HepG2 (cell line): Measurements from ENCODE around the gene PRSS23. TPM values are rescaled to one million over a fixed set of nuclear protein-coding genes. Genes with fewer than 3 reads are reported as not detected.
"Not testable (repeated sequence)": the region's sequence is repeated elsewhere in the genome, so short reads cannot be mapped to it uniquely, and the experiment has no call there.

Experiments
- ATAC-seq: fragments of 200-7000 bp; cut with Tn5 transposase; 3 replicates; pipeline ENCODE4 v1.9.1; 2020; ENCODE audit warnings: mild to moderate bottlenecking, moderate library complexity
- BruUV-seq: library from RNA; stranded (reverse); fragments of 400-500 nt; replicated peaks from 2 replicates; lab custom pipeline; 2021; lab: Mats Ljungman, UMichigan
- CTCF ChIA-PET: fragments of 300-600 bp; formaldehyde crosslinking; extraction: SDS; loops from one replicate; lab custom pipeline; 2021; ENCODE audit warnings: low total read pairs, inconsistent platforms, low intra/inter-chr PET ratio; lab: Yijun Ruan, JAX
- POLR2A ChIA-PET: fragments of 350-600 bp; sonication (Branson Sonifier 250); formaldehyde crosslinking; loops from one replicate; lab custom pipeline; 2020; ENCODE audit warnings: antibody characterized with exemption, inconsistent platforms; lab: Yijun Ruan, JAX
- DNase-seq: peaks from one replicate; pipeline ENCODE4 v3.0.0-alpha.2; 2015; ENCODE audit warnings: low spot score
- FAIRE-seq: peaks from 3 replicates; lab custom pipeline; 2011; peaks lifted over from hg19 to GRCh38; lab: Jason Lieb, UNC
- H2AFZ ChIP-seq: one replicate; pipeline ENCODE4 v1.6.1; 2011; ENCODE audit warnings: low read length, inconsistent platforms
- H3K27ac ChIP-seq: fragments of 300-600 bp; 3 replicates; pipeline ENCODE4 v1.8.0; 2011; ENCODE audit warnings: mixed run types, mild to moderate bottlenecking, mixed read lengths, low read length, inconsistent platforms; ENCODE audit not compliant: insufficient read depth; ENCODE audit errors: extremely low read length
- H3K27me3 ChIP-seq, 2 experiments: fragments of 200-600 bp in 1 of 2; 2 replicates in 1 of 2; 3 replicates in 1 of 2; pipeline versions ENCODE4 v1.6.0 to v1.8.0; 2011; ENCODE audit warnings: low read length in 2 of 2, mild to moderate bottlenecking in 2 of 2, moderate library complexity in 2 of 2, inconsistent platforms in 1 of 2; ENCODE audit not compliant: insufficient read depth in 2 of 2, control insufficient read depth in 1 of 2
- H3K36me3 ChIP-seq, 2 experiments: fragments of 200-600 bp in 1 of 2; replicated peaks in 1 of 2; 2 replicates in 1 of 2; 3 replicates in 1 of 2; pipeline versions ENCODE4 v1.5.1 to v1.8.0; 2011; ENCODE audit warnings: low read length in 2 of 2, inconsistent platforms in 1 of 2; ENCODE audit not compliant: insufficient read depth in 2 of 2, control insufficient read depth in 1 of 2
- H3K4me1 ChIP-seq: 2 replicates; pipeline ENCODE4 v1.5.1; 2012; ENCODE audit warnings: low read length, inconsistent platforms; ENCODE audit not compliant: insufficient read depth
- H3K4me2 ChIP-seq: 2 replicates; pipeline ENCODE4 v1.6.0; 2011; ENCODE audit warnings: low read depth, low read length, inconsistent platforms
- H3K4me3 ChIP-seq, 3 experiments: fragments of 200-600 bp in 1 of 3; sonication (generic), shearing (Covaris generic) in 1 of 3; replicated peaks in 1 of 3; 2 replicates each; pipeline ENCODE4 v1.5.1; 2011 to 2016; ENCODE audit warnings: low read length in 3 of 3, inconsistent platforms in 2 of 3, low read depth in 2 of 3, mild to moderate bottlenecking in 2 of 3, control low read depth in 1 of 3, mixed read lengths in 1 of 3; ENCODE audit not compliant: insufficient read depth in 1 of 3
- H3K79me2 ChIP-seq: one replicate; pipeline ENCODE4 v1.6.1; 2011; ENCODE audit warnings: low read length, inconsistent platforms; ENCODE audit not compliant: insufficient read depth
- H3K9ac ChIP-seq: 2 replicates; pipeline ENCODE4 v1.6.0; 2011; ENCODE audit warnings: mild to moderate bottlenecking, low read depth, low read length, inconsistent platforms; ENCODE audit not compliant: insufficient read depth
- H3K9me3 ChIP-seq: 2 replicates; pipeline ENCODE4 v1.5.1; 2012; ENCODE audit warnings: mild to moderate bottlenecking, low read length
- H4K20me1 ChIP-seq: 2 replicates; pipeline ENCODE4 v1.6.0; 2011; ENCODE audit warnings: inconsistent platforms, mild to moderate bottlenecking, low read length, moderate library complexity; ENCODE audit not compliant: insufficient read depth
- CHD4 ChIP-seq: fragments of 200-600 bp; sonication (generic); IDR thresholded peaks from 2 replicates; pipeline ENCODE4 v1.7.0; 2017; ENCODE audit warnings: mild to moderate bottlenecking, low read length, borderline replicate concordance
- NFKBIZ ChIP-seq: IDR thresholded peaks from 2 replicates; pipeline ENCODE4 v1.6.1; 2018; ENCODE audit warnings: missing genetic modification reagents, missing compliant biosample characterization
- SP2 ChIP-seq: sonication (generic); formaldehyde crosslinking; IDR thresholded peaks from 2 replicates; pipeline ENCODE4 v1.5.1; 2020; ENCODE audit warnings: mild to moderate bottlenecking, missing genetic modification reagents
- ZNF501 ChIP-seq: sonication (generic); formaldehyde crosslinking; IDR thresholded peaks from 2 replicates; pipeline ENCODE4 v1.5.1; 2020; ENCODE audit warnings: mild to moderate bottlenecking, moderate library complexity, missing genetic modification reagents
- ZNF775 ChIP-seq: sonication (generic); formaldehyde crosslinking; IDR thresholded peaks from 2 replicates; pipeline ENCODE4 v1.4.0; 2020; ENCODE audit warnings: missing genetic modification reagents, mild to moderate bottlenecking, moderate library complexity, borderline replicate concordance
- WGBS: methylation state at CpG from one replicate; pipeline ENCODE4 v1.1.6; 2017; ENCODE audit warnings: low lambda C conversion rate; 5-methylcytosine and 5-hydroxymethylcytosine counted together
- in situ Hi-C: cut with HindIII; loops from 2 replicates; pipeline ENCODE4 v1.10.0; 2017; ENCODE audit warnings: low pct_unique_long_range_greater_than_20kb; ENCODE audit not compliant: extremely low pct_ligation_motif_present
- intact Hi-C: fragments of 100-400 bp; cut with micrococcal nuclease; formaldehyde crosslinking; loops from one replicate; pipeline ENCODE4 v1.10.0; 2022; ENCODE audit not compliant: unreplicated experiment
- polyA plus RNA-seq, 8 experiments: library from polyadenylated mRNA; depleted of rRNA in 3 of 8; stranded (reverse) in 7 of 8; unstranded in 1 of 8; fragments of >200 nt; fragmentation: Illumina TruSeq in 4 of 8; extraction: Trizol in 4 of 8; gene quantifications; 2 replicates each; pipeline versions ENCODE4 v1.2.1 to v1.2.3, GENCODE V29; 2011 to 2016; ENCODE audit warnings: low read depth in 4 of 8, missing spikeins in 1 of 8, mixed read lengths in 1 of 8; ENCODE audit not compliant: insufficient read depth in 1 of 8
- total RNA-seq, 5 experiments: library from RNA; depleted of rRNA; stranded (reverse); fragments of >200 nt; fragmentation: Illumina TruSeq; extraction: Trizol; gene quantifications; 2 replicates each; pipeline ENCODE4 v1.2.3, GENCODE V29; 2016; ENCODE audit warnings: low read depth in 1 of 5
- TF ChIP-seq, protein P1 (sequence below): sonication (generic); formaldehyde crosslinking; IDR thresholded peaks from 2 replicates; pipeline ENCODE4 v1.9.0; 2021; ENCODE audit warnings: mild to moderate bottlenecking, missing genetic modification reagents
- TF ChIP-seq, protein P2 (sequence below): sonication (generic); formaldehyde crosslinking; IDR thresholded peaks from 2 replicates; pipeline ENCODE4 v1.4.0; 2020; ENCODE audit warnings: missing genetic modification reagents, borderline replicate concordance

Gene PRSS23
- total and polyA plus RNA-seq, 2 of the 13 experiments (the other 11 are each of a cell fraction or from before 2014, with no cell fraction given): 0.20 to 0.30 TPM

DNA sequence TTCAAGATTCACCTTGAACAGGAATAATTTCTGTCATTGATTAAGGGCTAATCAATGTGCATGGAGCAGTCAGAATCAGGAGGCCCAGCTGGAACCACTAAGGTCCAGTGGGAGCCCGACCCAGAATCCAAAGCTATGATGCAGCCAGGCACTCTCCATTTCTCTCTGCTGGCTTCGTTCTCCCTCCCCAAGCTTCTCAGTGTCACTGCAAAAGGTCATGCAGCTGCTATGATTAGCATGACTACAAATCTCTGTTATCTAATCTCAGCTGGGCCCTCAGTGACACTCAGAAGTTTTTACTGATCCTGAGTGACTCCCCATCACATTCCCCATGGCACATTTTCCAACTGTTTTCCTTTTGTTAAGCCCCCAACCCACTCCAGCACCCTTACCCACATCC lies 31.1 kb upstream of the PRSS23 start (continued):
- TF ChIP-seq, protein P1, sequence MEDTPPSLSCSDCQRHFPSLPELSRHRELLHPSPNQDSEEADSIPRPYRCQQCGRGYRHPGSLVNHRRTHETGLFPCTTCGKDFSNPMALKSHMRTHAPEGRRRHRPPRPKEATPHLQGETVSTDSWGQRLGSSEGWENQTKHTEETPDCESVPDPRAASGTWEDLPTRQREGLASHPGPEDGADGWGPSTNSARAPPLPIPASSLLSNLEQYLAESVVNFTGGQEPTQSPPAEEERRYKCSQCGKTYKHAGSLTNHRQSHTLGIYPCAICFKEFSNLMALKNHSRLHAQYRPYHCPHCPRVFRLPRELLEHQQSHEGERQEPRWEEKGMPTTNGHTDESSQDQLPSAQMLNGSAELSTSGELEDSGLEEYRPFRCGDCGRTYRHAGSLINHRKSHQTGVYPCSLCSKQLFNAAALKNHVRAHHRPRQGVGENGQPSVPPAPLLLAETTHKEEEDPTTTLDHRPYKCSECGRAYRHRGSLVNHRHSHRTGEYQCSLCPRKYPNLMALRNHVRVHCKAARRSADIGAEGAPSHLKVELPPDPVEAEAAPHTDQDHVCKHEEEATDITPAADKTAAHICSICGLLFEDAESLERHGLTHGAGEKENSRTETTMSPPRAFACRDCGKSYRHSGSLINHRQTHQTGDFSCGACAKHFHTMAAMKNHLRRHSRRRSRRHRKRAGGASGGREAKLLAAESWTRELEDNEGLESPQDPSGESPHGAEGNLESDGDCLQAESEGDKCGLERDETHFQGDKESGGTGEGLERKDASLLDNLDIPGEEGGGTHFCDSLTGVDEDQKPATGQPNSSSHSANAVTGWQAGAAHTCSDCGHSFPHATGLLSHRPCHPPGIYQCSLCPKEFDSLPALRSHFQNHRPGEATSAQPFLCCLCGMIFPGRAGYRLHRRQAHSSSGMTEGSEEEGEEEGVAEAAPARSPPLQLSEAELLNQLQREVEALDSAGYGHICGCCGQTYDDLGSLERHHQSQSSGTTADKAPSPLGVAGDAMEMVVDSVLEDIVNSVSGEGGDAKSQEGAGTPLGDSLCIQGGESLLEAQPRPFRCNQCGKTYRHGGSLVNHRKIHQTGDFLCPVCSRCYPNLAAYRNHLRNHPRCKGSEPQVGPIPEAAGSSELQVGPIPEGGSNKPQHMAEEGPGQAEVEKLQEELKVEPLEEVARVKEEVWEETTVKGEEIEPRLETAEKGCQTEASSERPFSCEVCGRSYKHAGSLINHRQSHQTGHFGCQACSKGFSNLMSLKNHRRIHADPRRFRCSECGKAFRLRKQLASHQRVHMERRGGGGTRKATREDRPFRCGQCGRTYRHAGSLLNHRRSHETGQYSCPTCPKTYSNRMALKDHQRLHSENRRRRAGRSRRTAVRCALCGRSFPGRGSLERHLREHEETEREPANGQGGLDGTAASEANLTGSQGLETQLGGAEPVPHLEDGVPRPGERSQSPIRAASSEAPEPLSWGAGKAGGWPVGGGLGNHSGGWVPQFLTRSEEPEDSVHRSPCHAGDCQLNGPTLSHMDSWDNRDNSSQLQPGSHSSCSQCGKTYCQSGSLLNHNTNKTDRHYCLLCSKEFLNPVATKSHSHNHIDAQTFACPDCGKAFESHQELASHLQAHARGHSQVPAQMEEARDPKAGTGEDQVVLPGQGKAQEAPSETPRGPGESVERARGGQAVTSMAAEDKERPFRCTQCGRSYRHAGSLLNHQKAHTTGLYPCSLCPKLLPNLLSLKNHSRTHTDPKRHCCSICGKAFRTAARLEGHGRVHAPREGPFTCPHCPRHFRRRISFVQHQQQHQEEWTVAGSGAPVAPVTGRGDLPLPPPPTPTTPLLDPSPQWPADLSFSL (CRISPR knock-in tag): no peak
- TF ChIP-seq SP2 (CRISPR knock-in tag): no peak
- TF ChIP-seq NFKBIZ (CRISPR knock-in tag): no peak
- TF ChIP-seq CHD4: no peak
- no peak for TF ChIP-seq ZNF501 (CRISPR knock-in tag)
- TF ChIP-seq, protein P2, sequence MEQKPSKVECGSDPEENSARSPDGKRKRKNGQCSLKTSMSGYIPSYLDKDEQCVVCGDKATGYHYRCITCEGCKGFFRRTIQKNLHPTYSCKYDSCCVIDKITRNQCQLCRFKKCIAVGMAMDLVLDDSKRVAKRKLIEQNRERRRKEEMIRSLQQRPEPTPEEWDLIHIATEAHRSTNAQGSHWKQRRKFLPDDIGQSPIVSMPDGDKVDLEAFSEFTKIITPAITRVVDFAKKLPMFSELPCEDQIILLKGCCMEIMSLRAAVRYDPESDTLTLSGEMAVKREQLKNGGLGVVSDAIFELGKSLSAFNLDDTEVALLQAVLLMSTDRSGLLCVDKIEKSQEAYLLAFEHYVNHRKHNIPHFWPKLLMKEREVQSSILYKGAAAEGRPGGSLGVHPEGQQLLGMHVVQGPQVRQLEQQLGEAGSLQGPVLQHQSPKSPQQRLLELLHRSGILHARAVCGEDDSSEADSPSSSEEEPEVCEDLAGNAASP (CRISPR knock-in tag): no peak
- TF ChIP-seq ZNF775 (CRISPR knock-in tag): no peak

DNA sequence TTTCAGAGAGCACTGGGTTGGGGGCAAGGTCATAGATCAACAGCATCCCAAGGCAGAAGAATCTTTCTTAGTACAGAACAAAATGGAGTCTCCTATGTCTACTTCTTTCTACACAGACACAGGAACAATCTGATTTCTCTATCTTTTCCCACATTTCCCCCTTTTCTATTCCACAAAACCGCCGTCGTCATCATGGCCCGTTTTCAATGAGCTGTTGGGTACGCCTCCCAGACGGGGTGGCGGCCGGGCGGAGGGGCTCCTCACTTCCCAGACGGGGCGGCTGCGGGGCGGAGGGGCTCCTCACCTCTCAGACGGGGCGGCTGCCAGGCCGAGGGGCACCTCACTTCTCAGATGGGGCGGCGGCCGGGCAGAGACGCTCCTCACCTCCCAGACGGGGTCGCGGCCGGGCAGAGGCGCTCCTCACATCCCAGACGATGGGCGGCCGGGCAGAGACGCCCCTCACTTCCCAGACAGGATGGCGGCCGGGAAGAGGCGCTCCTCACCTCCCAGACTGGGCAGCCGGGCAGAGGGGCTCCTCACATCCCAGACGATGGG lies 29.8 kb upstream of the PRSS23 start:
- ATAC-seq, in situ Hi-C loops, H3K4me3 ChIP-seq, H2AFZ ChIP-seq, intact Hi-C loops, H3K79me2 ChIP-seq, CTCF ChIA-PET, H3K27ac ChIP-seq, H3K9me3 ChIP-seq, FAIRE-seq, H4K20me1 ChIP-seq, H3K27me3 ChIP-seq, BruUV-seq, H3K4me2 ChIP-seq, DNase-seq, H3K4me1 ChIP-seq, H3K36me3 ChIP-seq, H3K9ac ChIP-seq, POLR2A ChIA-PET: not testable (repeated sequence)
- WGBS: 57% methylated on average over 18 of the region's 34 CpGs
